WTC11 (cell line): ENCODE measurements around the gene HDLBP. TPM values are rescaled to one million over a fixed set of nuclear protein-coding genes. Genes with fewer than 3 reads are reported as not detected.

ENCODE experiments used
- ATAC-seq: fragments of 200-7000 bp; cut with Tn5 transposase; 2 replicates; pipeline ENCODE4 v1.10.0; 2021; ENCODE audit warnings: mild to moderate bottlenecking, moderate library complexity
- CTCF ChIA-PET: fragments of 300-600 bp; sonication (Branson Sonifier 250); formaldehyde crosslinking; loops from one replicate; lab custom pipeline; 2021; ENCODE audit warnings: antibody characterized with exemption; lab: Charles Lee
- POLR2A ChIA-PET: fragments of 350-600 bp; sonication (Branson Sonifier 250); formaldehyde crosslinking; loops from one replicate; lab custom pipeline; 2021; ENCODE audit warnings: antibody characterized with exemption; lab: Charles Lee
- DNase-seq: peaks from one replicate; pipeline ENCODE4 v3.0.0; 2021; ENCODE audit warnings: low spot score
- H3K27ac Mint-ChIP-seq: 2 replicates; pipeline ENCODE4 v1.8.0; 2021; ENCODE audit warnings: mixed read lengths
- H3K27me3 Mint-ChIP-seq: 2 replicates; pipeline ENCODE4 v1.8.0; 2021; ENCODE audit warnings: low read depth, mild to moderate bottlenecking, moderate library complexity, mixed read lengths
- H3K36me3 Mint-ChIP-seq: 2 replicates; pipeline ENCODE4 v1.8.0; 2021; ENCODE audit warnings: mixed read lengths
- H3K4me1 Mint-ChIP-seq: 2 replicates; pipeline ENCODE4 v1.8.0; 2022; ENCODE audit warnings: mixed read lengths
- H3K4me3 Mint-ChIP-seq: 2 replicates; pipeline ENCODE4 v1.8.0; 2021; ENCODE audit warnings: mild to moderate bottlenecking, moderate library complexity, mixed read lengths
- H3K9me3 Mint-ChIP-seq: 2 replicates; pipeline ENCODE4 v1.8.0; 2021; ENCODE audit warnings: mixed read lengths
- AFF4 ChIP-seq: sonication (generic); formaldehyde crosslinking; IDR thresholded peaks from 2 replicates; pipeline ENCODE4 v1.8.1; 2023; ENCODE audit warnings: mild to moderate bottlenecking, missing genetic modification reagents, borderline replicate concordance
- ATF3 ChIP-seq: sonication (generic); formaldehyde crosslinking; conservative IDR thresholded peaks from 2 replicates; pipeline ENCODE4 v1.8.1; 2022; ENCODE audit warnings: mild to moderate bottlenecking, missing genetic modification reagents
- CBFB ChIP-seq: sonication (generic); formaldehyde crosslinking; IDR thresholded peaks from 2 replicates; pipeline ENCODE4 v1.8.1; 2022; ENCODE audit warnings: mild to moderate bottlenecking, low read depth, missing genetic modification reagents
- CREB1 ChIP-seq: sonication (generic); formaldehyde crosslinking; IDR thresholded peaks from 2 replicates; pipeline ENCODE4 v1.8.0; 2023; ENCODE audit warnings: mild to moderate bottlenecking, missing genetic modification reagents
- E2F1 ChIP-seq: sonication (generic); formaldehyde crosslinking; IDR thresholded peaks from 2 replicates; pipeline ENCODE4 v1.8.0; 2022; ENCODE audit warnings: mild to moderate bottlenecking, missing genetic modification reagents
- ELF4 ChIP-seq: sonication (generic); formaldehyde crosslinking; IDR thresholded peaks from 2 replicates; pipeline ENCODE4 v1.8.1; 2022; ENCODE audit warnings: low read depth, mild to moderate bottlenecking, moderate library complexity, missing genetic modification reagents
- ESRRA ChIP-seq: sonication (generic); formaldehyde crosslinking; IDR thresholded peaks from 2 replicates; pipeline ENCODE4 v1.8.1; 2022; ENCODE audit warnings: mild to moderate bottlenecking, missing genetic modification reagents, borderline replicate concordance
- GABPB1 ChIP-seq: sonication (generic); formaldehyde crosslinking; IDR thresholded peaks from 2 replicates; pipeline ENCODE4 v1.8.1; 2023; ENCODE audit warnings: mild to moderate bottlenecking, missing genetic modification reagents
- HMGA2 ChIP-seq: fragments of 250-450 bp; sonication (Bioruptor Pico); IDR thresholded peaks from 2 replicates; pipeline ENCODE4 v1.4.0; 2021; ENCODE audit warnings: mild to moderate bottlenecking, moderate library complexity
- JAZF1 ChIP-seq: fragments of 250-450 bp; sonication (Bioruptor Pico); IDR thresholded peaks from 2 replicates; pipeline ENCODE4 v1.9.0; 2021; ENCODE audit warnings: moderate library complexity, mild to moderate bottlenecking, inconsistent platforms
- JUN ChIP-seq: sonication (generic); formaldehyde crosslinking; IDR thresholded peaks from 2 replicates; pipeline ENCODE4 v1.8.0; 2023; ENCODE audit warnings: mild to moderate bottlenecking, missing genetic modification reagents
- MAX ChIP-seq: sonication (generic); formaldehyde crosslinking; IDR thresholded peaks from 2 replicates; pipeline ENCODE4 v1.8.0; 2022; ENCODE audit warnings: mild to moderate bottlenecking, missing genetic modification reagents
- MLX ChIP-seq: sonication (generic); formaldehyde crosslinking; IDR thresholded peaks from 2 replicates; pipeline ENCODE4 v1.8.1; 2023; ENCODE audit warnings: mild to moderate bottlenecking, missing genetic modification reagents, moderate library complexity
- NR1H2 ChIP-seq: sonication (generic); formaldehyde crosslinking; IDR thresholded peaks from 2 replicates; pipeline ENCODE4 v1.9.0; 2021; ENCODE audit warnings: mild to moderate bottlenecking, moderate library complexity, missing genetic modification reagents
- SMAD4 ChIP-seq: sonication (generic); formaldehyde crosslinking; IDR thresholded peaks from 2 replicates; pipeline ENCODE4 v1.8.0; 2022; ENCODE audit warnings: mild to moderate bottlenecking, missing genetic modification reagents
- ZMAT4 ChIP-seq: fragments of 250-450 bp; sonication (Bioruptor Pico); IDR thresholded peaks from 2 replicates; pipeline ENCODE4 v1.9.0; 2021; ENCODE audit warnings: mild to moderate bottlenecking
- ZNF317 ChIP-seq: sonication (generic); formaldehyde crosslinking; IDR thresholded peaks from 2 replicates; pipeline ENCODE4 v1.8.1; 2023; ENCODE audit warnings: low read depth, mild to moderate bottlenecking, moderate library complexity, missing genetic modification reagents, borderline replicate concordance
- ZNF396 ChIP-seq: fragments of 250-450 bp; sonication (Bioruptor Pico); IDR thresholded peaks from 2 replicates; pipeline ENCODE4 v1.8.0; 2021; ENCODE audit warnings: mild to moderate bottlenecking, moderate library complexity, borderline replicate concordance
- ZSCAN18 ChIP-seq: fragments of 250-450 bp; sonication (Bioruptor Pico); IDR thresholded peaks from 2 replicates; pipeline ENCODE4 v2.1.2; 2022; ENCODE audit warnings: mild to moderate bottlenecking, moderate library complexity
- total RNA-seq: library from RNA; stranded (reverse); gene quantifications from 3 replicates; pipeline ENCODE4 v1.2.3, GENCODE V29; 2021

HDLBP gene
- total RNA-seq, 1 experiment from 2014 or later = 368 TPM

- Mint-ChIP-seq H3K9me3 (no peaks in the 10 kb centered on the region), H3K4me3 (no peak overlapping the region), H3K27me3 (no peaks in the 10 kb centered on the region)
These were observed 60.5 kb downstream of the HDLBP start for GRCh38 chr2:241254904-241255351.

GRCh38 chr2:241252778-241253475, 62.5 kb downstream of the HDLBP start:
- H3K4me1 Mint-ChIP-seq = no peaks in the 10 kb centered on the region
- TF ChIP-seq E2F1 = no peak
- TF ChIP-seq CREB1 (CRISPR knock-in tag) = no peak
- no peak for TF ChIP-seq MLX
- no peak for TF ChIP-seq ZSCAN18 (CRISPR knock-in tag)
- no peak for TF ChIP-seq CBFB (CRISPR knock-in tag)
- TF ChIP-seq GABPB1 (CRISPR knock-in tag) = no peak
- no peak for TF ChIP-seq AFF4
- ChIA-PET POLR2A (no interaction called here), CTCF (no interaction called here)
- H3K4me3 Mint-ChIP-seq = no peak overlapping the region
- DNase-seq = no peak
- H3K36me3 Mint-ChIP-seq = peaks cover 92% of the 10 kb centered on the region
- no peak for ATAC-seq
- no peaks in the 10 kb centered on the region for H3K27me3 Mint-ChIP-seq
- H3K27ac Mint-ChIP-seq = no peak overlapping the region
- H3K9me3 Mint-ChIP-seq = no peaks in the 10 kb centered on the region

More at GRCh38 chr2:241254904-241255351, 60.5 kb downstream of the HDLBP start:
- no peak for DNase-seq
- Mint-ChIP-seq H3K36me3 (peaks cover 80% of the 10 kb centered on the region), H3K27ac (no peak overlapping the region), H3K4me1 (no peaks in the 10 kb centered on the region)
- POLR2A ChIA-PET = no interaction called here
- TF ChIP-seq GABPB1 (CRISPR knock-in tag) (no peak), MLX (no peak), HMGA2 (CRISPR knock-in tag) (no peak), JAZF1 (CRISPR knock-in tag) (no peak), ELF4 (CRISPR knock-in tag) (no peak), ATF3 (no peak), NR1H2 (CRISPR knock-in tag) (no peak)
- ATAC-seq = no peak
- CTCF ChIA-PET = no interaction called here

GRCh38 chr2:241249654-241250053, 65.8 kb downstream of the HDLBP start:
- Mint-ChIP-seq H3K27me3 (no peaks in the 10 kb centered on the region), H3K4me1 (no peaks in the 10 kb centered on the region), H3K9me3 (no peaks in the 10 kb centered on the region), H3K27ac (no peak overlapping the region), H3K4me3 (no peak overlapping the region), H3K36me3 (peaks cover 90% of the 10 kb centered on the region)
- no peak for TF ChIP-seq MAX
- no peak for TF ChIP-seq JUN (CRISPR knock-in tag)
- TF ChIP-seq ZNF317 = no peak
- no peak for TF ChIP-seq SMAD4 (CRISPR knock-in tag)
- TF ChIP-seq ZMAT4 (CRISPR knock-in tag) = no peak
- no peak for TF ChIP-seq ZNF396 (CRISPR knock-in tag)
- no peak for TF ChIP-seq ESRRA (CRISPR knock-in tag)
- CTCF ChIA-PET = no interaction called here
- no peak for ATAC-seq
- DNase-seq = no peak
- POLR2A ChIA-PET = no interaction called here
